LNCAP (cell line): ENCODE measurements around the gene LOXL3.

ENCODE experiments used
- TF ChIP-seq, protein P1 (sequence below): fragments of 450-650 bp; IDR thresholded peaks from 2 replicates; pipeline ENCODE4 v1.5.1; 2017; ENCODE audit warnings: mild to moderate bottlenecking

LOXL3 gene

DNA sequence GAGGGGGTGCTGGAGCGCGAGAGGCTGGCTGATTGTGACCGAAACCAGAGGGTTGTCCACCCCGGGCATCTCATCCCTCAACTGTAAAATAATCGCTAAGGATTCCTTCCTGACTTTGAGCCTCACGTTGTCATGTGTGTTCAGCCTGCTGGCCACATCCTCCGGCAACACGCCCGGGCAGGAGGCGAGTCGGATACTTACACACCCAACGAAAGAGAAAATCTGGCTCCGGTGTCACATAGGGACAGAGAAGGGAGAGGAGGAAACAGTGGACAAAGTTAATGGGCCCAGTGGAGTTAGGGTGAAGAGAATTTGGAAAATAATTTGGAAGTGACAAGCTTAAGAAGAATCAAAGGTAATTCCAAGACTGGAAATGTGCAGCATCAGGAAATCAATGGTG is 37.1 kb downstream of the LOXL3 start:
- TF ChIP-seq, protein P1, sequence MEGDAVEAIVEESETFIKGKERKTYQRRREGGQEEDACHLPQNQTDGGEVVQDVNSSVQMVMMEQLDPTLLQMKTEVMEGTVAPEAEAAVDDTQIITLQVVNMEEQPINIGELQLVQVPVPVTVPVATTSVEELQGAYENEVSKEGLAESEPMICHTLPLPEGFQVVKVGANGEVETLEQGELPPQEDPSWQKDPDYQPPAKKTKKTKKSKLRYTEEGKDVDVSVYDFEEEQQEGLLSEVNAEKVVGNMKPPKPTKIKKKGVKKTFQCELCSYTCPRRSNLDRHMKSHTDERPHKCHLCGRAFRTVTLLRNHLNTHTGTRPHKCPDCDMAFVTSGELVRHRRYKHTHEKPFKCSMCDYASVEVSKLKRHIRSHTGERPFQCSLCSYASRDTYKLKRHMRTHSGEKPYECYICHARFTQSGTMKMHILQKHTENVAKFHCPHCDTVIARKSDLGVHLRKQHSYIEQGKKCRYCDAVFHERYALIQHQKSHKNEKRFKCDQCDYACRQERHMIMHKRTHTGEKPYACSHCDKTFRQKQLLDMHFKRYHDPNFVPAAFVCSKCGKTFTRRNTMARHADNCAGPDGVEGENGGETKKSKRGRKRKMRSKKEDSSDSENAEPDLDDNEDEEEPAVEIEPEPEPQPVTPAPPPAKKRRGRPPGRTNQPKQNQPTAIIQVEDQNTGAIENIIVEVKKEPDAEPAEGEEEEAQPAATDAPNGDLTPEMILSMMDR, result no peak

DNA sequence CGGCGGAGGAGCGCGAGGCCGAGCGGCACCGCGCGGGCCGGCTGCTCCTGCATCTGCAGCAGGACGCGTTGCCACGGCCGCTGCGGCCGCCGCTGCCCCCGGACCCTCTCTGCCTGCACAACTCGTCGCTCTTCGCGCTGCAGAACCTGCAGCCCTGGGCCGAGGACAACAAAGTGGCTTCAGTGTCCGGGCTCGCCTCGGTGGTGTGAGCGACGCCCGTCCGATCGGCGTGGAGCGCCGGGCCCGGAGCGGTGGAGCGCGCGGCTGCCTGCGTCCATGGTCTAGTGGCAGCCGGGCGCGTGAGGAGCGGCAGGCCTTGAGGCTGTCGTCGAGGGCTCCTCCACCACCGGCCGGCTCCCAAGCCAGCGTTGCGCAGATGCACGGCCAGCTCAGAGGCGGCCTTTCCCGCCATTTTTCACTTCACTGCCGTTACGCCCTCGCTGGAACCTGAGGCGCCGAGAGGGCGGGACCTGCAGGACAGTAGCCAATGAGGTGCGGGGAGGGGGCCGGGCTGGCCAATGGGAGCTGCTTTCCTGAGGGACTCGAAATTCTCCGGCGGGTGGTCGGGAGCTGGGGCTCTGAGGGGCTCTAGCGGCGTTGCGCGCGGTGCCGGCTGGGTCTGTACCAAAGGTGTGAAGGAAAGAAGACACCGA is 37.6 kb downstream of the LOXL3 start:
- TF ChIP-seq, protein P1, result no peak

DNA sequence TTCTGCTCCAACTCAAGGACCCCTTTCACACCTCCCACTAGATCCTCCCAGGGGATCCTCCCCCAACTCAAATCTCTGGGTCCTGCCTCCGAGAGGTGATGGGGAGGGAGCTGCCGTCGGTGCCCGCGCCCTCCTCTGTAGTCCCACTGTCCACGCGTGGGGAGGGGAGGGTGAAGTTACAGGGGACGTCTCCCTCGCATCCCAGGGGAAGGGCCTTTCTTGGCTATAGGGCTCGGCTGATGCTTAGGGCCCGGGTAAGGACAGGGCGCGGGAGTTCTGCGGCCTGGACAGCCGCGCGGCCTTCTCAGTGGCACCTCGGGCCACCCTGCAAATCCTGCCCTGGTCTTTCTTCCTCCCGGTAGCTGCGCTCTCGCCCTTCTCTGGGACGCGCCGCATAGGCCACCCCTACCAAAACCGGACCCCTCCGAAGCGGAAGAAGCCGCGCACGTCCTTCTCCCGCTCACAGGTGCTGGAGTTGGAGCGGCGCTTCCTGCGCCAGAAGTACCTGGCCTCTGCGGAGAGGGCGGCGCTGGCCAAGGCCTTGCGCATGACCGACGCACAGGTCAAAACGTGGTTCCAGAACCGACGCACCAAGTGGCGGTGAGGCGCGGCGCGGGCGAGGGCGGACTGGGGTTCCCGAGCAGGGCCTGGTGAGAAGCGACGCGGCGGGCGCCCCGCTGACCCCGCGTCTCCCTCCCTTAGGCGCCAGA is 38.3 kb downstream of the LOXL3 start:
- TF ChIP-seq, protein P1, result no peak

DNA sequence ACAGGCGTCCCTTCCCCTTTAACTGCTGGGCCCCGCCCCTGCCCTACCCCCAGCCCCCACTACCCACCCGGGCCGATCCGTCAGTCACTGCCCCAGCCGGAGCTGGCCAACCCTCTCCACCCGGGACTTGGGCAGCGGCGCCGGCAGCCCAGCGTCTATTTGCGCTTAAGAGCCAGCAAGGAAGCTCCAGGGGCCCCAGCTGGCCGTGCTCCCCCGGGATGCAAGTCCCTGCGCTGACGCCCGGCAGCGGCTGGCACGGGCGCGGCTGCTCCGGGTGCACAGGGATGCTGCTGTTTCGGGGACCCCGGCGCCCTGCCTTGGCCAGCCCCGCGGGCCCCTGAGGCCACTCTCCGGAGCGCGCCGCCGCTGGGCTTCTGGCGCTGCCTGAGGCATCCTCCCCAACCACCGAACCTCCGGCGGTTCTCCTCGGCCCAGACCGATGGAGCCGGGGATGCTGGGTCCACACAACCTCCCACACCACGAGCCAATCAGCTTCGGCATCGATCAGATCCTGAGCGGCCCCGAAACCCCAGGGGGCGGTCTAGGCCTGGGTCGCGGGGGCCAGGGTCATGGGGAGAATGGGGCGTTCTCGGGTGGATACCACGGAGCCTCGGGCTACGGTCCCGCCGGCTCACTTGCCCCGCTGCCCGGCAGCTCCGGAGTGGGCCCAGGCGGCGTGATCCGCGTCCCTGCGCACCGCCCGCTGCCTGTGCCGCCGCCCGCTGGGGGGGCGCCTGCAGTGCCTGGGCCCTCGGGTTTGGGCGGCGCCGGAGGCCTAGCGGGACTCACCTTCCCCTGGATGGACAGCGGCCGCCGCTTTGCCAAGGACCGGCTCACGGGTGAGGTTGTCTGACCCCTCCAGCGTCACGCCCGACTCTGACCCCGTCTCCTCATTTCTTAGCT is 39.1 kb downstream of the LOXL3 start, which contains the start of gene TLX2:
Gene TLX2, plus strand, starts transcription at position 83 of the 903 bp plus-strand sequence. Its CDS starts 357 bp downstream, at position 440.
- TF ChIP-seq, protein P1, result no peak

DNA sequence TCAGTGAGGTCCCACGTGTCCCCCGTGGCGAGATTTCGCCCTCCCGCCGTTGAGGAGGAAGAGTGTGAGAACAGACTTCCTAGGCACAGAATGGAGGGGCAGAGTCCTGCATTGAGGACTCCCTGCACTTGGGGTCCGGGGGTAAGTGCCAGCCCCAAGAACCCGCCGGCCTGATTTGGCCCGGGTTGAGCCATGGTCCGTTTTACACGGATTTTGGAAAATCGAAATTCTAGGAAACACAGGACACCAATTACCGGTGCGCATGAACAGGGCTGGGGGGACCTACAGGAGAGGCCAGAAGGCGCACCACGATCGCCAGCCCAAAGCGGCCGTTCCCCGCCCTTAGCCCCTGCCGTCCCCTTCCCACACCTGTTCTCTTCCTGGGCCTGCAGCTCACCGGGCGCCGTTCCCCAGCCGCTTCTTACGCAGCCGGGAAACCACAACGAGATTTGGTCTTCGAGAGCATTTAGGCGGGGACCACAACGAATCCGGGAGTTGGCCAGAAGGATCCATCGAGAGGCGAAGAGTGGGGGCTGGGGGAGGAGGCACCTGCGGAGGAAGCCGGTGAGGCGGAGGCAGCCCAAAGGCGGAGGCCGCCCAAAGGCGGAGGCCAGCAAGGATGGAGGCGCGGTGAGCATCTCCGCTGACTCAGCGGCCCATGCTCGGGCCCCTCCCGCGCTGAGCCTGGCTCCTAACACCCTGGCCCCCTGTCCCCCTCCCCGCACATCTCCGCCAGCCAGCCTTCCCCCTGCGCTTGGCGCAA is 40.0 kb downstream of the LOXL3 start:
- TF ChIP-seq, protein P1, result no peak

DNA sequence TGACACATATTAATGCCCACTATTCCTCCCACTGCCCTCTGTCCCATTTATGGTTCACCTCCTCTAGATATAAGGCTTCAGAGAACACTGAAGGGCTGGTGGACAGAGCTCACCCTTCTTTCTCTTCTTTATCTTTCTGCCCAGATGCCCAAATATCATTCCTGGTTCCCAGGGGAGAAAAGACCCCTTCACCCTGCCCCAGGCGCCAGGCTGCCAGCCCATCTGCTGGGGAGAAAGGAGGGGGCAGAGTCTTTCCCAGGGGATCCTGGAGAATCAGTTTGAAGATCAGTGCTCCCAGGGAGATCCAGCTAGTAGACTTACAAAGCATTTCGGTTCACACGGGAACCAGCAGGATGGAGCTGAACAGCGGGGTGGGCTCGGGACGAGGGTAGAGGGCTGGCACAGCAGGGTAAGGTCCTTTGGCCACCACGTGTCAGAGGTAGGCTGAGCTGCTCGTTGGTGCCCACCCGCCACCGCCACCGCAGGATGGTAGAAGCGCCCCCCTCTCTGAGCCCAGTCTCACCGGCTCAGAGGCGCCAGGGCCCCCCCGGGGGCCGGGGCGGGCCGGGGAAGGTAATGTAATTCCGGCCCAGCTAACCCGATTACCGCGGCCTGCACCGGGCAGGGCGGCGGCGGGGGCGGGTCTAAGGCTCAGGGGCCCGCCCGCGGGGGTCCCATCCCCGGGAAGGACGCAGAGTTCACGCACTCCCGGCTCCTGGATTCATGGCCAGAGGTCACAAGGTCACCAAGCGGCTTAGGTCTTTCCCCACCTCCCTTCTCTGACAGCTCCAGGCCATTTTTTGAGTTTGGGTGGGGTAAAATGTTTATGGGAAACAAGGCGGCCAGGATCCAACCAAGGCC is 40.8 kb downstream of the LOXL3 start:
- TF ChIP-seq, protein P1, result no peak
